ENCODE data around the gene ING2.
"Not testable (repeated sequence)": the region's sequence is repeated elsewhere in the genome, so short reads cannot be mapped to it uniquely, and the experiment has no call there.

ING2 gene

GRCh38 chr4:183478123-183478522, 26.7 kb upstream of the ING2 start:
- CTCF ChIA-PET = interaction anchor here (0.7 to 1.0 kb wide), 4 partner anchors 16 to 1158 kb away, joined by 3 to 6 read pairs (median 4); no protein-coding TSS in a partner anchor

GRCh38 chr4:183478926-183479325, 25.9 kb upstream of the ING2 start:
- Histone ChIP-seq H3K9me3 (ENCODE audit: control insufficient read depth, insufficient read depth, low read depth, low read length) (no peaks in the 10 kb centered on the region), H3K27ac (ENCODE audit: extremely low read depth, low read depth, low read length) (no peak overlapping the region), H3K4me1 (ENCODE audit: control insufficient read depth, insufficient read depth, low read length) (no peaks in the 10 kb centered on the region), H3K4me3 (ENCODE audit: low read depth, low read length) (no peak overlapping the region), H3K36me3 (ENCODE audit: control insufficient read depth in 2 of 2, insufficient read depth in 1 of 2, low read length in 2 of 2) (no peaks in the 10 kb centered on the region)
- TF ChIP-seq ZNF639 (tag by site-specific recombination; IDR thresholded peaks at IDR 0.05) = no peak
- TF ChIP-seq ZNF843 (tag by site-specific recombination; IDR thresholded peaks at IDR 0.05) = no peak
- TF ChIP-seq ZNF132 (tag by site-specific recombination; IDR thresholded peaks at IDR 0.05; ENCODE audit: borderline replicate concordance) = no peak
- no peak for TF ChIP-seq ZNF24 (tag by site-specific recombination; IDR thresholded peaks at IDR 0.05)
- TF ChIP-seq ZNF555 (tag by site-specific recombination; conservative IDR thresholded peaks at IDR 0.05) = no peak
- no peak for TF ChIP-seq ZNF580 (tag by site-specific recombination; IDR thresholded peaks at IDR 0.05)
- no peak for TF ChIP-seq ZNF513 (tag by site-specific recombination; IDR thresholded peaks at IDR 0.05)
- no peak for TF ChIP-seq ZNF140 (tag by site-specific recombination; IDR thresholded peaks at IDR 0.05)
- TF ChIP-seq ZNF112 (tag by site-specific recombination; IDR thresholded peaks at IDR 0.05) = no peak
- TF ChIP-seq ZNF37A (tag by site-specific recombination; IDR thresholded peaks at IDR 0.05) = no peak
- no peak for TF ChIP-seq ZBTB7A (tag by site-specific recombination; IDR thresholded peaks at IDR 0.05; ENCODE audit: low read depth)
- ChIA-PET POLR2A (no interaction called here), CTCF (interaction anchor here (0.6 to 1.0 kb wide), 4 partner anchors 19 to 1157 kb away, joined by 3 to 6 read pairs (median 4); no protein-coding TSS in a partner anchor)

More at GRCh38 chr4:183478123-183478522, 26.7 kb upstream of the ING2 start:
- no peak overlapping the region for H3K4me3 ChIP-seq (ENCODE audit: low read depth, low read length)
- H3K36me3 ChIP-seq (ENCODE audit: control insufficient read depth in 2 of 2, insufficient read depth in 1 of 2, low read length in 2 of 2) = no peaks in the 10 kb centered on the region
- no peak for TF ChIP-seq ZNF670 (tag by site-specific recombination; IDR thresholded peaks at IDR 0.05; ENCODE audit: low read depth)
- peak; percentile 44 for TF ChIP-seq ZNF366 (tag by site-specific recombination; conservative IDR thresholded peaks at IDR 0.05)
- H3K9me3 ChIP-seq (ENCODE audit: control insufficient read depth, insufficient read depth, low read depth, low read length) = no peaks in the 10 kb centered on the region
- no peak overlapping the region for H3K27ac ChIP-seq (ENCODE audit: extremely low read depth, low read depth, low read length)
- no peaks in the 10 kb centered on the region for H3K4me1 ChIP-seq (ENCODE audit: control insufficient read depth, insufficient read depth, low read length)
- POLR2A ChIA-PET = no interaction called here

GRCh38 chr4:183482515-183483095, 22.3 kb upstream of the ING2 start:
- H3K36me3 ChIP-seq (ENCODE audit: control insufficient read depth in 2 of 2, insufficient read depth in 1 of 2, low read length in 2 of 2); H3K4me1 ChIP-seq (ENCODE audit: control insufficient read depth, insufficient read depth, low read length); POLR2A ChIA-PET; CTCF ChIA-PET; H3K9me3 ChIP-seq (ENCODE audit: control insufficient read depth, insufficient read depth, low read depth, low read length); H3K4me3 ChIP-seq (ENCODE audit: low read depth, low read length); H3K27ac ChIP-seq (ENCODE audit: extremely low read depth, low read depth, low read length): not testable (repeated sequence)

- Histone ChIP-seq H3K27ac (ENCODE audit: extremely low read depth, low read depth, low read length) (no peak overlapping the region), H3K4me3 (ENCODE audit: low read depth, low read length) (no peak overlapping the region), H3K36me3 (ENCODE audit: control insufficient read depth in 2 of 2, insufficient read depth in 1 of 2, low read length in 2 of 2) (no peaks in the 10 kb centered on the region), H3K4me1 (ENCODE audit: control insufficient read depth, insufficient read depth, low read length) (no peaks in the 10 kb centered on the region), H3K9me3 (ENCODE audit: control insufficient read depth, insufficient read depth, low read depth, low read length) (no peaks in the 10 kb centered on the region)
- CTCF ChIA-PET = no interaction called here
- TF ChIP-seq ZNF394 (tag by site-specific recombination; IDR thresholded peaks at IDR 0.05; ENCODE audit: borderline replicate concordance) = no peak
- TF ChIP-seq ZNF488 (tag by site-specific recombination; IDR thresholded peaks at IDR 0.05) = no peak
- TF ChIP-seq ZXDB (tag by site-specific recombination; IDR thresholded peaks at IDR 0.05) = no peak
- no peak for TF ChIP-seq ZNF302 (tag by site-specific recombination; IDR thresholded peaks at IDR 0.05; ENCODE audit: low read depth)
- no peak for TF ChIP-seq ZNF777 (tag by site-specific recombination; IDR thresholded peaks at IDR 0.05; ENCODE audit: borderline replicate concordance)
- TF ChIP-seq ZBTB17 (tag by site-specific recombination; IDR thresholded peaks at IDR 0.05) = no peak
- no peak for TF ChIP-seq ZFHX2 (tag by site-specific recombination; conservative IDR thresholded peaks at IDR 0.05)
- no peak for TF ChIP-seq ZNF792 (tag by site-specific recombination; IDR thresholded peaks at IDR 0.05)
- TF ChIP-seq ZNF677 (tag by site-specific recombination; IDR thresholded peaks at IDR 0.05) = no peak
- no peak for TF ChIP-seq ZNF701 (tag by site-specific recombination; IDR thresholded peaks at IDR 0.05)
- TF ChIP-seq FEZF1 (tag by site-specific recombination; IDR thresholded peaks at IDR 0.05) = no peak
- POLR2A ChIA-PET = no interaction called here
Observed at GRCh38 chr4:183483997-183484396, 20.9 kb upstream of the ING2 start.

Measured in HEK293 (cell line).